H1 (cell line): ENCODE data around the gene MARK3. TPM values are rescaled to one million over a fixed set of nuclear protein-coding genes. Genes with fewer than 3 reads are reported as not detected.

Experiments used
- CEBPB ChIP-seq: IDR thresholded peaks from 2 replicates; pipeline ENCODE4 v1.6.1; 2012; ENCODE audit warnings: low read depth, low read length
- HDAC6 ChIP-seq: IDR thresholded peaks from one replicate; pipeline ENCODE4 v1.7.1; 2012; ENCODE audit warnings: low read depth, mild to moderate bottlenecking, inconsistent platforms, low read length, moderate library complexity
- TAF7 ChIP-seq: optimal IDR thresholded peaks from 2 replicates; pipeline ENCODE3; 2011; ENCODE audit warnings: low read depth, mild to moderate bottlenecking, inconsistent platforms, low read length, moderate library complexity, borderline replicate concordance
- polyA plus RNA-seq, 7 experiments: library from polyadenylated mRNA; depleted of rRNA in 3 of 7; stranded (reverse) in 5 of 7; unstranded in 2 of 7; fragments of >200 nt in 5 of 7; fragments of 200-250 nt in 2 of 7; gene quantifications; 1 replicate in 5 of 7; 2 replicates in 1 of 7; 4 replicates in 1 of 7; pipeline versions ENCODE4 v1.2.1 to v1.2.3, GENCODE V29; 2011 to 2013; ENCODE audit warnings: missing spikeins in 2 of 7, mixed read lengths in 2 of 7
- total RNA-seq: library from RNA; stranded (reverse); fragmentation: NEBNext Ultra II Directional; extraction: Animal tissue kit (Norgen Biotek cat#: 25700); gene quantifications from 2 replicates; pipeline ENCODE4 v1.2.1, GENCODE V29; 2021

MARK3 gene
- total and polyA plus RNA-seq, 2 of the 8 experiments (the other 6 are each of a cell fraction or from before 2014, with no cell fraction given), result 39.4 to 76.9 TPM

DNA sequence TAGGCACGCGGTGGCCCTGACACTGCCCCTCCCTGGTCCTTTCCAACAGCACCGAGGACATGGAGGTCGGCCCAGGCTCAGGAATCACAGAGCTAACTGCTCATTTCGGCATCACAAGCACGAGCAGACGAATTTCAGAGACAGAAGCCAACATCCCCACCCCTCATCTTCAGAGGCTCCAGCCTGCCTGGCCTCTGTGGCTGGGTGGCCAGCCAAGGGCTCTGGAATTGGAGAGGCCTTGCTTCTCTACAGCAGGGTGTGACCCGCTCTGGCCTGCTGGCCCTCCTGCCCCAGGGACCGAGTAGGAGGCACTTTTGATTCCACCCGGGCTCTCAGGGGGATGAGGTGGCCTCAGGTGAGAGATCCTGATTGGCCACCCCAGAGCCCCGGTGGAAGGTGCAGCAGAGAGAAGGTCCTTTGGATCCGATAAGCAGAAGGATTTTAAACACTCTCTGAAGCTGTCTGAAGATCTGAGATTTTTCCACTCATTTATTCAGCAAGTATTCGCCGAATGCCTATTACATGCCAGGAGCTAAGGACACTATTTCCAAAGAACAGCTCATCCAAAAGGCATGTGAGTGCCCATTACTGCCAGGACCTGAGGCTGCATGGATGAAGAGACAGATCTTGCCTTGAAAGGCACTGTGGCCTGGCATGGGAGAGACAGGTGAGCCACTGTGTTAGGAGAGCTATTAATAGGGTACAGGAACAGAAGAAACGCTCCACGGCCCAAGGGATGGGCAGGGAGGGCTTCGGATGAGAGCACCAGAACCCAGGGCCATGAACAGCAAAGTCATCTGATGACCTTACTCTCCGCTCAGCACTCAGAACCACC lies 167.0 kb downstream of the MARK3 start (continued):
- TF ChIP-seq HDAC6, result no peak
- TF ChIP-seq TAF7, result no peak
- no peak for TF ChIP-seq CEBPB
